H9 (cell line): Measurements from ENCODE around the gene AVPR1A. TPM values are rescaled to one million over a fixed set of nuclear protein-coding genes. Genes with fewer than 3 reads are reported as not detected.
A peak's percentile ranks its signal among the peaks of the same experiment; 100 is the strongest.

Experiments used
- DNase-seq: peaks from one replicate; pipeline ENCODE4 v3.0.0-alpha.2; 2017
- H2AFZ ChIP-seq: one replicate; pipeline ENCODE4 v1.6.1; 2013; ENCODE audit warnings: mild to moderate bottlenecking, low read length, control low read depth, moderate library complexity
- H2AK5ac ChIP-seq: 2 replicates; pipeline ENCODE4 v1.6.1; 2013; ENCODE audit warnings: low read length, control low read depth, mixed read lengths; ENCODE audit not compliant: insufficient read length
- H2BK120ac ChIP-seq: one replicate; pipeline ENCODE4 v1.6.1; 2013; ENCODE audit warnings: low read depth, mild to moderate bottlenecking, low read length, control low read depth, inconsistent platforms; ENCODE audit not compliant: poor library complexity, severe bottlenecking
- H2BK12ac ChIP-seq: 2 replicates; pipeline ENCODE4 v1.6.1; 2013; ENCODE audit warnings: low read length, control low read depth, mixed read lengths, low read depth; ENCODE audit not compliant: insufficient read length
- H2BK15ac ChIP-seq: 2 replicates; pipeline ENCODE4 v1.6.1; 2013; ENCODE audit warnings: low read depth, low read length, control low read depth
- H2BK20ac ChIP-seq: one replicate; pipeline ENCODE4 v1.6.1; 2013; ENCODE audit warnings: low read depth, mild to moderate bottlenecking, low read length, control low read depth, inconsistent platforms; ENCODE audit not compliant: poor library complexity, severe bottlenecking
- H2BK5ac ChIP-seq: 2 replicates; pipeline ENCODE4 v1.6.1; 2013; ENCODE audit warnings: low read length, control low read depth, mixed read lengths; ENCODE audit not compliant: insufficient read length
- H3K14ac ChIP-seq: 2 replicates; pipeline ENCODE4 v1.6.1; 2013; ENCODE audit warnings: low read length, control low read depth; ENCODE audit not compliant: insufficient read depth
- H3K18ac ChIP-seq: 2 replicates; pipeline ENCODE4 v1.6.1; 2013; ENCODE audit warnings: low read depth, mild to moderate bottlenecking, mixed read lengths, low read length, control low read depth; ENCODE audit not compliant: insufficient read length
- H3K23ac ChIP-seq: 2 replicates; pipeline ENCODE4 v1.6.1; 2013; ENCODE audit warnings: low read length, control low read depth, mixed read lengths, low read depth; ENCODE audit not compliant: insufficient read length
- H3K23me2 ChIP-seq: 2 replicates; pipeline ENCODE4 v1.6.1; 2013; ENCODE audit warnings: low read depth, mild to moderate bottlenecking, mixed read lengths, low read length, control low read depth; ENCODE audit not compliant: insufficient read length, poor library complexity, severe bottlenecking
- H3K27ac ChIP-seq: 2 replicates; pipeline ENCODE4 v1.5.1; 2013; ENCODE audit warnings: low read length, control low read depth, mixed read lengths, low read depth; ENCODE audit not compliant: insufficient read length
- H3K27me3 ChIP-seq: 2 replicates; pipeline ENCODE4 v1.6.1; 2013; ENCODE audit warnings: low read length, control low read depth, inconsistent platforms; ENCODE audit not compliant: insufficient read depth
- H3K4ac ChIP-seq: 2 replicates; pipeline ENCODE4 v1.6.1; 2013; ENCODE audit warnings: low read depth, mild to moderate bottlenecking, control low read depth, inconsistent platforms, low read length, moderate library complexity
- H3K4me1 ChIP-seq: 2 replicates; pipeline ENCODE4 v1.6.1; 2013; ENCODE audit warnings: low read length, control low read depth, inconsistent platforms; ENCODE audit not compliant: insufficient read depth
- H3K4me2 ChIP-seq: 2 replicates; pipeline ENCODE4 v1.6.1; 2013; ENCODE audit warnings: low read length, control low read depth, mixed read lengths; ENCODE audit not compliant: insufficient read length, insufficient read depth
- H3K56ac ChIP-seq: 2 replicates; pipeline ENCODE4 v1.6.1; 2013; ENCODE audit warnings: low read depth, mild to moderate bottlenecking, mixed read lengths, low read length, control low read depth; ENCODE audit not compliant: insufficient read length
- H3K79me1 ChIP-seq: 2 replicates; pipeline ENCODE4 v1.6.1; 2013; ENCODE audit warnings: low read depth, mild to moderate bottlenecking, moderate library complexity, low read length, control low read depth, inconsistent platforms; ENCODE audit not compliant: insufficient read depth, poor library complexity, severe bottlenecking
- H3K79me2 ChIP-seq: 2 replicates; pipeline ENCODE4 v1.6.1; 2013; ENCODE audit warnings: low read length, control low read depth, inconsistent platforms; ENCODE audit not compliant: insufficient read depth
- H3K9ac ChIP-seq: 2 replicates; pipeline ENCODE4 v1.6.1; 2013; ENCODE audit warnings: low read length, control low read depth, mixed read lengths; ENCODE audit not compliant: insufficient read length; ENCODE audit errors: extremely low read depth
- H3K9me3 ChIP-seq: one replicate; pipeline ENCODE4 v1.6.1; 2013; ENCODE audit warnings: low read depth, low read length, inconsistent platforms; ENCODE audit not compliant: control insufficient read depth
- H3T11ph ChIP-seq: one replicate; pipeline ENCODE4 v1.6.1; 2013; ENCODE audit warnings: mild to moderate bottlenecking, low read length, control low read depth, inconsistent platforms
- H4K20me1 ChIP-seq: one replicate; pipeline ENCODE4 v1.6.1; 2013; ENCODE audit not compliant: control insufficient read depth, insufficient read length, insufficient read depth
- H4K5ac ChIP-seq: 2 replicates; pipeline ENCODE4 v1.6.1; 2013; ENCODE audit warnings: low read depth, mild to moderate bottlenecking, mixed read lengths, low read length, control low read depth; ENCODE audit not compliant: insufficient read length
- H4K8ac ChIP-seq: replicated peaks from 2 replicates; pipeline ENCODE4 v1.6.1; 2013; ENCODE audit warnings: low read length, control low read depth, mixed read lengths, low read depth; ENCODE audit not compliant: insufficient read length
- H4K91ac ChIP-seq: 2 replicates; pipeline ENCODE4 v1.6.1; 2013; ENCODE audit warnings: low read depth, mild to moderate bottlenecking, moderate library complexity, mixed read lengths, low read length, control low read depth; ENCODE audit not compliant: insufficient read length
- H3K27ac Mint-ChIP-seq, 3 experiments: 2 replicates in 2 of 3; 3 replicates in 1 of 3; pipeline ENCODE4 v1.8.0; 2020 to 2021; ENCODE audit warnings: mixed read lengths in 3 of 3, mild to moderate bottlenecking in 1 of 3, moderate library complexity in 1 of 3
- H3K27me3 Mint-ChIP-seq: 2 replicates; pipeline ENCODE4 v1.8.0; 2021; ENCODE audit warnings: low read depth, mild to moderate bottlenecking, moderate library complexity, mixed read lengths
- H3K36me3 Mint-ChIP-seq, 3 experiments: 2 replicates in 2 of 3; 3 replicates in 1 of 3; pipeline ENCODE4 v1.8.0; 2020 to 2021; ENCODE audit warnings: low read depth in 3 of 3, mixed read lengths in 3 of 3; ENCODE audit not compliant: insufficient read depth in 1 of 3
- H3K4me1 Mint-ChIP-seq, 2 experiments: 2 replicates each; pipeline ENCODE4 v1.8.0; 2020; ENCODE audit warnings: mixed read lengths in 2 of 2
- H3K4me3 Mint-ChIP-seq, 2 experiments: 2 replicates in 1 of 2; 3 replicates in 1 of 2; pipeline ENCODE4 v1.8.0; 2020 to 2021; ENCODE audit warnings: mild to moderate bottlenecking in 2 of 2, mixed read lengths in 2 of 2, moderate library complexity in 1 of 2
- H3K9me3 Mint-ChIP-seq, 2 experiments: 2 replicates in 1 of 2; 3 replicates in 1 of 2; pipeline ENCODE4 v1.8.0; 2020; ENCODE audit warnings: mild to moderate bottlenecking in 2 of 2, mixed read lengths in 2 of 2, moderate library complexity in 1 of 2
- CTCF ChIP-seq: fragments of 200-600 bp; sonication (generic); conservative IDR thresholded peaks from 3 replicates; pipeline ENCODE4 v1.8.0; 2021; ENCODE audit warnings: antibody characterized with exemption, mild to moderate bottlenecking
- WGBS: extraction: QIAGEN DNeasy Blood & Tissue Kit; methylation state at CpG from one replicate; pipeline ENCODE4 v1.1.7; 2013; ENCODE audit warnings: missing lambda C conversion rate, low lambda C conversion rate, mixed read lengths; ENCODE audit not compliant: insufficient read length; ENCODE audit errors: extremely low coverage; 5-methylcytosine and 5-hydroxymethylcytosine counted together
- total RNA-seq: library from RNA; stranded (reverse); gene quantifications from 2 replicates; pipeline ENCODE4 v1.2.1, GENCODE V29; 2021

The AVPR1A gene
- total RNA-seq, 1 experiment from 2014 or later: 0.13 TPM

- H3K4ac ChIP-seq: no peak overlapping the region
- H3K4me2 ChIP-seq: no peak overlapping the region
- H3K79me1 ChIP-seq: no peaks in the 10 kb centered on the region
- H3K27ac Mint-ChIP-seq: no peak overlapping the region
- no peak overlapping the region for H2BK5ac ChIP-seq
- no peak overlapping the region for H4K8ac ChIP-seq
- DNase-seq: no peak
- no peak overlapping the region for H4K91ac ChIP-seq
- H2BK15ac ChIP-seq: no peak overlapping the region
- no peaks in the 10 kb centered on the region for H3K27me3 Mint-ChIP-seq
- no peaks in the 10 kb centered on the region for H3K27me3 ChIP-seq
- H2BK12ac ChIP-seq: no peak overlapping the region
- no peak overlapping the region for H3K4me3 Mint-ChIP-seq
- H3K23me2 ChIP-seq: no peaks in the 10 kb centered on the region
- no peak overlapping the region for H3T11ph ChIP-seq
- H3K4me1 Mint-ChIP-seq: no peaks in the 10 kb centered on the region
- H2BK20ac ChIP-seq: no peak overlapping the region
- no peaks in the 10 kb centered on the region for H3K9me3 ChIP-seq
- no CpG with 5 or more reads among the region's 5 CpGs for WGBS
- H2AFZ ChIP-seq: no peak overlapping the region
- H3K9ac ChIP-seq: no peak overlapping the region
- H3K56ac ChIP-seq: no peak overlapping the region
- H3K14ac ChIP-seq: no peak overlapping the region
- H3K9me3 Mint-ChIP-seq: no peaks in the 10 kb centered on the region
- H4K20me1 ChIP-seq: no peaks in the 10 kb centered on the region
- no peaks in the 10 kb centered on the region for H3K36me3 Mint-ChIP-seq
- no peaks in the 10 kb centered on the region for H3K4me1 ChIP-seq
- no peak overlapping the region for H3K23ac ChIP-seq
- no peak overlapping the region for H4K5ac ChIP-seq
- peak; percentile 91 for TF ChIP-seq CTCF
- H3K18ac ChIP-seq: no peak overlapping the region
- no peak overlapping the region for H3K27ac ChIP-seq
- H2BK120ac ChIP-seq: no peak overlapping the region
- H3K79me2 ChIP-seq: no peaks in the 10 kb centered on the region
- no peak overlapping the region for H2AK5ac ChIP-seq
Observed at GRCh38 chr12:63103494-63104131, 47.4 kb downstream of the AVPR1A start.
